ENCODE data around the gene CARHSP1.

GRCh38 chr16:8886593-8887430 is 18.0 kb upstream of the CARHSP1 start:
- TF ChIP-seq ESRRG (CRISPR knock-in tag; IDR thresholded peaks at IDR 0.05) (no peak), SNAI2 (CRISPR knock-in tag; IDR thresholded peaks at IDR 0.05) (no peak), ZFP30 (CRISPR knock-in tag; IDR thresholded peaks at IDR 0.05) (no peak), TCF4 (CRISPR knock-in tag; IDR thresholded peaks at IDR 0.05; ENCODE audit: borderline replicate concordance) (no peak), RARB (CRISPR knock-in tag; IDR thresholded peaks at IDR 0.05) (no peak), POU6F1 (CRISPR knock-in tag; IDR thresholded peaks at IDR 0.05; ENCODE audit: borderline replicate concordance, low read depth) (no peak)
- TF ChIP-seq, protein P1, sequence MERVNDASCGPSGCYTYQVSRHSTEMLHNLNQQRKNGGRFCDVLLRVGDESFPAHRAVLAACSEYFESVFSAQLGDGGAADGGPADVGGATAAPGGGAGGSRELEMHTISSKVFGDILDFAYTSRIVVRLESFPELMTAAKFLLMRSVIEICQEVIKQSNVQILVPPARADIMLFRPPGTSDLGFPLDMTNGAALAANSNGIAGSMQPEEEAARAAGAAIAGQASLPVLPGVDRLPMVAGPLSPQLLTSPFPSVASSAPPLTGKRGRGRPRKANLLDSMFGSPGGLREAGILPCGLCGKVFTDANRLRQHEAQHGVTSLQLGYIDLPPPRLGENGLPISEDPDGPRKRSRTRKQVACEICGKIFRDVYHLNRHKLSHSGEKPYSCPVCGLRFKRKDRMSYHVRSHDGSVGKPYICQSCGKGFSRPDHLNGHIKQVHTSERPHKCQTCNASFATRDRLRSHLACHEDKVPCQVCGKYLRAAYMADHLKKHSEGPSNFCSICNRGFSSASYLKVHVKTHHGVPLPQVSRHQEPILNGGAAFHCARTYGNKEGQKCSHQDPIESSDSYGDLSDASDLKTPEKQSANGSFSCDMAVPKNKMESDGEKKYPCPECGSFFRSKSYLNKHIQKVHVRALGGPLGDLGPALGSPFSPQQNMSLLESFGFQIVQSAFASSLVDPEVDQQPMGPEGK (CRISPR knock-in tag; IDR thresholded peaks at IDR 0.05; ENCODE audit: borderline replicate concordance): no peak

All from SK-N-SH treated with all-trans-retinoic acid at 6 μM for 48 hours (cell line).